Erythroblast (primary cell): ENCODE data around the gene SETBP1.

Experiments
- GATA1 ChIP-seq: IDR thresholded peaks from 2 replicates; pipeline ENCODE4 v1.6.1; 2011; ENCODE audit warnings: low read depth, mild to moderate bottlenecking, control low read depth, low read length, moderate library complexity
- POLR2A ChIP-seq: IDR thresholded peaks from 2 replicates; pipeline ENCODE4 v1.6.1; 2011; ENCODE audit warnings: mild to moderate bottlenecking, low read length

DNA sequence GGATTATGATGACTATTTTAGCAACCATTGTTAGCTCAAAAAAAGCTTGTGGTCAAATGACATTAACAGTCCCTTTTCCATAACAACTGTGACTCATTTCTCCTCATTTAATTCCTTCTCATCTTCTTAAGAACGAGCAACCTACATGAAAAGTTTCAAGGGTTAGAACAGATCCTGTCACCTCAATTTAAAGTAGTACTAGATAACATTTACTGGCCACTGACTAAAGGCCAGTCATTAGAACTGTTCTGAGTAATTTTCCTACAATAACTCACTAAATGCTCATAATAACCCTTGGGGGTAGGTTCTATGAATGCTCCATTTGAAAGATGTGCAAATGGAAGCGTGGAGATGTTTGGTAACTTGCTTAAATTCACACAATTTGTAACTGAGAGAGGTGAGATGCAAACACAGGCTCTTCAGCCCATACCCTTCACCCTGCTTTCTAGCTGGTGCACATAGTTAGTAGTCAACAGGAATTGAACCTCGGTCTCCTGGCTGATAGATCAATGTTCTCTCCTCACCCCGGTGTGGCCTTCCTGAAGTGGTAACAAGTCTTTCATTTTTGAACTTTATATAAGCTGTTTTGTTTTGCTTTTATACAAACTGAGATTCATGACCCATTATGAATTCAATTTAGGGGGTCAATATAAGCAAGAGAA is 212.5 kb downstream of the SETBP1 start:
- TF ChIP-seq POLR2A (no peak), GATA1 (no peak)
